NCI-H2196 (cell line): Measurements from ENCODE around the gene GLRA3.
A peak's percentile ranks its signal among the peaks of the same experiment; 100 is the strongest.
"Not testable (repeated sequence)": the region's sequence is repeated elsewhere in the genome, so short reads cannot be mapped to it uniquely, and the experiment has no call there.

Experiments used
- DNase-seq: peaks from one replicate; lab custom pipeline; 2025; ENCODE audit not compliant: unreplicated experiment; lab: John Stamatoyannopoulos, UW

Gene GLRA3

DNA sequence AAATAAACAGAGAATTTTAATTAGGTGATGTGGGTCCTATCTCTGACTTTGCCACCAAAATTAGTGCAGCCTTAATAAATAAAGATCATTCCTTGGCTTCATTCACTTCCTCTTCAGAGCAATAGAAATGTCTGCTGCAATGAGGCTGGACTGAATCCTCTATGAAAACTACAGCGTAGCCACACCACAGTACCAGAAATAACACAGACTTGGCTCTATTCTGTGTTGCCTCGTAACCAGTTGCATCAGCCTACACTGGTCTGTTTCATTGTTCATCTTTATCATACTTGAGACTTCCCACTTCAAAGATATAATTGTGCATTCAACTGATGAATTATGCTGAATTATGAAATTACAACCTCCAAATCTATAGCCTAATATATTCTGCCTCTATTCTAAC, 15.8 kb downstream of the GLRA3 start:
- DNase-seq = no peak

DNA sequence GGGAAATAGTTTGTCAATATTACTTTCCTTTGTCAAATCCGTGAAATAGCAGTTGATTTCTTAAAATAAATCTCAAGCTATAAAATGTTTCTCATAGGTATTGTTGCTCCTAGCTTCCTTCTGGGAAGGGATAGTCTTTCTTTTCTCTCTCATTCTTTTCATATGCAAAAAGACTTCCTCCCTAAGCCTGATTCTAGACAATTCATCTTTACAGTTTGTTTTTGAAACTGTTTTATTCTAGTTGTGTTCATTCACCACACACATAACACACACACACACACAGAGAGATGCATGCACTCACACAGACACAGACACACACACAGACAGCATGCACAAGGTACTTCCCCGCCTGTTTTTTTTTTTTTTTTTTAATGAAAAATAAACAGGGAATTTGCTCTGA, 18.2 kb downstream of the GLRA3 start:
- DNase-seq = no peak

GRCh38 chr4:174808836-174809235, 20.2 kb downstream of the GLRA3 start:
- no peak for DNase-seq

GRCh38 chr4:174808119-174808518, 20.9 kb downstream of the GLRA3 start:
- DNase-seq = no peak

GRCh38 chr4:174805746-174806145, 23.3 kb downstream of the GLRA3 start:
- no peak for DNase-seq

DNA sequence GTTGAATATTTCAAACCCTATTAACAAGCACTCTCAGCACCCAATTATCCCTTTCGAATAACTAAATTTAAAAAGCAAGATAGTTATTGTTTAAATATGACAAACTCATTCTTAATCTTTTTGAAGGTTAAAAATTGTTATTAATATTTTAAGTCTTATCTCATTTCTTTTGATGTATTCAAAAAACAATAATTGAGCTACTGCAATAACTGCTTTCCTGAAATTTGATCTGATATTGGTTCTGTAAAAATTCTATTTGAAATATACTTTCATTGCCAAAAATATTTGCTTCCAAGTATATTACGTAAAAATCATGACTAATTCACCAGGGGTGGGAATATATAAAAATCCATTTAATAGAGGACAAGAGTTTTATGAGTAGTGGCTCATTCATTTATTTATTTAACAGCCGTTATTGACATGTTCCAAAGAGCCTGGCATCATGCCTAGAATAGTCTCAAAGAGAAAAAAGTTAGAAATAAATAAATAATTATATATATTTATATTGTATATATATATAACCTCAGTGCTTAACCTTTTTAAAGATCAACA, 34.4 kb downstream of the GLRA3 start:
- no peak for DNase-seq

- no peak for DNase-seq
Observed at GRCh38 chr4:174789657-174790056, 39.4 kb downstream of the GLRA3 start.

GRCh38 chr4:174778274-174778986, 50.6 kb downstream of the GLRA3 start:
- DNase-seq = not testable (repeated sequence)

DNA sequence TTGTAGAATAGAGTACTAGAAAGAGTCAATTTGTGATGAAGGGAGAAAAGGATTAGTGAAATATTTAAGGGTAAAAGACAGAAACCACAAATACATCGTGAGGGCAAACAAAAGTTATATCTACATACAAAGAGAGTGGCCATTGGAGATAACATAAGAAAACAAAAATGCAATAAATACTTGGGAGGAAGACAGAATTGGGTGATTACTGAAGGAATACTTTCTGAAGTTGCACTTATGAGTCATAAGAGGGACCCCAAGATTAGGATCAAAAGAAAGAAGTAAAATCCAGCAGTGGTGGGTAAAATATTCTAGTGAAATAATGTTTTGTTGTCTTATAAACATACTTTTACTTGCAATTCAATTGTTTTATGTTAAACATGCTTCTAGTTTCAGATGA, 53.7 kb downstream of the GLRA3 start:
- no peak for DNase-seq

DNA sequence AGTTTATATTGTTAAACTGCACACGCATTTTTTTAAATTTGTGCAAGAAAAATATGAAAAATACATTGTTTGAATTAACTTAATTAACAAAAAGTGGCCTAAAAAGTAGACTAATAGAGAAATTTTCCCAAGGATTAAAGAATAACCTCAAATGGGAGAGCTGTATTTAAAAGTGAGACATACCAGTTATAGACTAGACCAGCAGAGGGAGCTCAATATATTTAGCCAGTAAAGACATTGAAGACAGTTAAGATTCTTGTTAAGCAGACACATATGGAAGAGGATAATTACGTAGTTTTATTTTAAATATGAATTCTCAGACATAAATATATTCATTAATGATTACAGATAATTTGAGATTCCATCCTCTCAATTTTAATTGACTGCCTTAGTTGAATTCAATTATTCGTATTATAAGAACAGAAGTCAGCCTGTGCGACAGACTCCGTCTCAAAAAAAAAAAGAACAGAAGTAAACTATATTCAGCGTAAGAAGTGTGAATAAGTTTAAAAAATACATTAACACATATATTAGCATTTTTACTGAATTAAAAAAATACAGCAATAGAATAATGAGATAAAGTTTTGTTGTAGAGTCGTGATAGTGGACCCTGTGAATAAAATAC, 64.8 kb downstream of the GLRA3 start:
- DNase-seq = peak; percentile 9

DNA sequence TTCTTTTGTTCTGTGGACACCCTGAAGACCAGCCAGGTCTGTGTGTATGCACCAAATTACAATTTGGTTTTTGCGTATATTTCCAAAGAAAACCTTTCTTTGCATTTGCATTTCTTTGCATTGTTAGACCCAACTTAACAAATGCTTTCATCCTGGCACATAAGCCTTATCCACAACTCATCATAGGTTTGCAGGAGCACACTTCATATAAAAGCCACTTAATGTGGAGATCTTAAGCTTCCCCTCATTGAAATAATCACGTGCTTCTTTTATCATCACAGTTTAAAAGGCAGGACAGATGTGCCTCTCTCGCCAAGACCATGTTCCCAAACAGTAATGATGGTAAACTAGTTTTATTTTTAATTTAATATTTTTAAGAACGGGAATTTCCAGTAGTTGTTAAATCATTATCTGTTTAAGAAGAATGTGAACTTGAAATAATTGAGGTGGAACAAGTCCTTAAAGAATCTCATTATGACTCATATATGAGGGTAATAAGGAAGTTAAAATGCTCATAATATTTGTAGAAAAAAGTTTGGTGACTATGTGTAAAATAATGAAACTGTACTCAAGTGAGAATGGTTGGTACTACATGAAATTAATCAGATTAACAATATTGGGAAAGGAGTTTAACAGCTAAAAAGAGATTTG, 65.5 kb downstream of the GLRA3 start:
- DNase-seq = no peak

GRCh38 chr4:174761451-174761850, 67.6 kb downstream of the GLRA3 start:
- no peak for DNase-seq

- no peak for DNase-seq
Observed at GRCh38 chr4:174757736-174758135, 71.3 kb downstream of the GLRA3 start.

GRCh38 chr4:174753021-174753420, 76.0 kb downstream of the GLRA3 start:
- DNase-seq = no peak

DNA sequence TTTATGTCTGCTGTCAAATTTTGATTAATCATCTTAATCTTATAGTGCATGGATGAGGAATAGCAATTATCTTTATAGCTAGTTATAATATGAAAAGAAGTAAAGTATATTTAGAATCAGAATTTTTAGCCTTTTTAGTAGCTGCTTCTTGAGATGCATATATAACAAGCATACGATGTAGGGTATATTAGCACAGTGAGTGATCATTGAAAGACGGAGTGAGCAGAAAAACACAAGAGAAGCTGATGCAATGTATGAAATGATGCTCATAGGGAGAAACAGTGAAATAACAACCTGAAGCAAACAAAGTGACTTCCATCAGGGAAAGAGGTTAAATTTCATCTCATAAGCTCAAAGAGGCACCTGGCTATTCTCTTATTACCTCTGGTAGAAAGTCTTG, 77.0 kb downstream of the GLRA3 start:
- no peak for DNase-seq

- no peak for DNase-seq
Observed at GRCh38 chr4:174749091-174749490, 80.0 kb downstream of the GLRA3 start.

DNA sequence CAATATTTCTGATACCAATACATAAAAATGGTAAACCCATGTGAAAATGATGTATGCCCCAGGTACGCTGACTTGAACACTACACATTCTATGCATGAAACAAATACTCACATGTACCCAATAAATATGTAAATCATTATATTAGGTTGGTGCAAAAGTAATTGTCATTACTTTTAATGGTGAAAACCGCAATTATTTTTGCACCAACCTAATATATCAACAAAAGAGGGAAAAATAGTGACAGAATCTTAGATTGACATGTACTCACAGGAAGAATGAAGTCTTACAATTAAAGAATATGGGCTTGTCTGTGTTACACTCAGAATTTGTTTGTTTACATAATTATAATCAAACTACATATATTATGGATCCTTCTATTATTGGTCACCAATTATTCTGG, 82.3 kb downstream of the GLRA3 start:
- DNase-seq = no peak

- no peak for DNase-seq
Observed at GRCh38 chr4:174742561-174742960, 86.5 kb downstream of the GLRA3 start.

- no peak for DNase-seq
Observed at GRCh38 chr4:174739576-174739975, 89.5 kb downstream of the GLRA3 start.

- DNase-seq = no peak
Observed at GRCh38 chr4:174734181-174734580, 94.9 kb downstream of the GLRA3 start.

DNA sequence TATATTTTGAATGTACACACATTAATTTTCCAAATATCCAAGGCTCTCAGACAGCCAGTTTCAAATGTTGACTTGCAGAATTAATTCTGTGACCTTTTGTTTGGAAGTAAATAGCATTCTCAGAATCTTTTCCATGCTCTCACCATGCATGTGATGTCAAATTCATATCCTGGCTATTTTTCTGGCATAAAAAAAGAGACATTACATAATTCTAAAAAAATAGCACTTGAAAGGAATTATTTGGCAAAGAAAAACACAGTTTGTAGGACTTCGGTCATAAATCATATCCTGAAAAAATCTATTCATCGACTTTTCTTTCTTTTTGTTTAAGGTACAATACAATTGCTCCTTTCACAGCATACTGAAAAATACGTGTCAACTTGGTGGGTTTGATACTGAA, 111.2 kb downstream of the GLRA3 start:
- DNase-seq = no peak
